Trophoblast cell (in vitro differentiated cells and primary cell): Measurements from ENCODE around the gene MRPL2.
A peak's percentile ranks its signal among the peaks of the same experiment; 100 is the strongest.

Experiments used
- DNase-seq, 2 donors: peaks; one replicate each; pipeline ENCODE4 v3.0.0-alpha.2; 2016
- H2AFZ ChIP-seq: 2 replicates; pipeline ENCODE4 v1.6.1; 2013; ENCODE audit warnings: low read length, moderate library complexity, mild to moderate bottlenecking; ENCODE audit not compliant: insufficient read depth, poor library complexity
- H2AK5ac ChIP-seq: 2 replicates; pipeline ENCODE4 v1.6.1; 2013; ENCODE audit warnings: mild to moderate bottlenecking, low read length
- H2BK120ac ChIP-seq: 2 replicates; pipeline ENCODE4 v1.6.1; 2013; ENCODE audit warnings: low read length, mild to moderate bottlenecking, moderate library complexity; ENCODE audit not compliant: insufficient read depth, poor library complexity
- H2BK12ac ChIP-seq: 2 replicates; pipeline ENCODE4 v1.6.1; 2013; ENCODE audit warnings: mild to moderate bottlenecking, low read length, moderate library complexity
- H2BK5ac ChIP-seq: 2 replicates; pipeline ENCODE4 v1.6.1; 2013; ENCODE audit warnings: low read length, low read depth, moderate library complexity, mild to moderate bottlenecking; ENCODE audit not compliant: poor library complexity
- H3K14ac ChIP-seq: 2 replicates; pipeline ENCODE4 v1.6.1; 2013; ENCODE audit warnings: mild to moderate bottlenecking, low read length
- H3K18ac ChIP-seq: 2 replicates; pipeline ENCODE4 v1.6.1; 2013; ENCODE audit warnings: mild to moderate bottlenecking, low read length
- H3K23ac ChIP-seq: 2 replicates; pipeline ENCODE4 v1.6.1; 2013; ENCODE audit warnings: low read length
- H3K27ac ChIP-seq: 2 replicates; pipeline ENCODE4 v1.5.1; 2013; ENCODE audit warnings: low read depth, mild to moderate bottlenecking, inconsistent platforms, low read length, moderate library complexity
- H3K27me3 ChIP-seq: 2 replicates; pipeline ENCODE4 v1.6.1; 2013; ENCODE audit warnings: inconsistent platforms, mild to moderate bottlenecking, low read length, moderate library complexity; ENCODE audit not compliant: insufficient read depth
- H3K36me3 ChIP-seq, 2 experiments: 1 replicate in 1 of 2; 2 replicates in 1 of 2; pipeline ENCODE4 v1.6.1; 2013; ENCODE audit warnings: low read length in 2 of 2, mild to moderate bottlenecking in 2 of 2, moderate library complexity in 1 of 2; ENCODE audit not compliant: insufficient read depth in 2 of 2, control insufficient read depth in 1 of 2
- H3K4ac ChIP-seq: 2 replicates; pipeline ENCODE4 v1.6.1; 2013; ENCODE audit warnings: low read depth, mild to moderate bottlenecking, low read length, moderate library complexity
- H3K4me1 ChIP-seq, 2 experiments: 1 replicate in 1 of 2; 2 replicates in 1 of 2; pipeline ENCODE4 v1.6.1; 2013; ENCODE audit warnings: low read length in 2 of 2, mild to moderate bottlenecking in 2 of 2, moderate library complexity in 1 of 2; ENCODE audit not compliant: insufficient read depth in 2 of 2, control insufficient read depth in 1 of 2
- H3K4me2 ChIP-seq: 2 replicates; pipeline ENCODE4 v1.6.1; 2013; ENCODE audit warnings: inconsistent platforms, mild to moderate bottlenecking, low read length, moderate library complexity
- H3K4me3 ChIP-seq: 2 replicates; pipeline ENCODE4 v1.5.1; 2013; ENCODE audit warnings: mild to moderate bottlenecking, low read depth, low read length, inconsistent platforms
- H3K79me1 ChIP-seq: one replicate; pipeline ENCODE4 v1.6.1; 2013; ENCODE audit warnings: low read length
- H3K79me2 ChIP-seq: 2 replicates; pipeline ENCODE4 v1.6.1; 2013; ENCODE audit warnings: low read length, mild to moderate bottlenecking; ENCODE audit not compliant: control insufficient read depth, insufficient read depth, poor library complexity
- H3K9ac ChIP-seq: 2 replicates; pipeline ENCODE4 v1.6.1; 2013; ENCODE audit warnings: mild to moderate bottlenecking, low read length
- H3K9me3 ChIP-seq: 2 replicates; pipeline ENCODE4 v1.6.1; 2013; ENCODE audit warnings: low read depth, mild to moderate bottlenecking, control low read depth, inconsistent platforms, low read length; ENCODE audit not compliant: insufficient read depth
- H4K12ac ChIP-seq: 2 replicates; pipeline ENCODE4 v1.6.1; 2013; ENCODE audit warnings: low read depth, mild to moderate bottlenecking, low read length, moderate library complexity
- H4K8ac ChIP-seq: 2 replicates; pipeline ENCODE4 v1.6.1; 2013; ENCODE audit warnings: low read depth, mild to moderate bottlenecking, low read length, moderate library complexity
- H4K91ac ChIP-seq: one replicate; pipeline ENCODE4 v1.6.1; 2013; ENCODE audit warnings: low read depth, mild to moderate bottlenecking, low read length, moderate library complexity
- WGBS: extraction: QIAGEN DNeasy Blood & Tissue Kit; methylation state at CpG from one replicate; pipeline ENCODE4 v1.1.7; 2013; ENCODE audit warnings: missing lambda C conversion rate; ENCODE audit not compliant: insufficient read length, insufficient coverage; ENCODE audit errors: extremely low coverage; 5-methylcytosine and 5-hydroxymethylcytosine counted together

Gene MRPL2

DNA sequence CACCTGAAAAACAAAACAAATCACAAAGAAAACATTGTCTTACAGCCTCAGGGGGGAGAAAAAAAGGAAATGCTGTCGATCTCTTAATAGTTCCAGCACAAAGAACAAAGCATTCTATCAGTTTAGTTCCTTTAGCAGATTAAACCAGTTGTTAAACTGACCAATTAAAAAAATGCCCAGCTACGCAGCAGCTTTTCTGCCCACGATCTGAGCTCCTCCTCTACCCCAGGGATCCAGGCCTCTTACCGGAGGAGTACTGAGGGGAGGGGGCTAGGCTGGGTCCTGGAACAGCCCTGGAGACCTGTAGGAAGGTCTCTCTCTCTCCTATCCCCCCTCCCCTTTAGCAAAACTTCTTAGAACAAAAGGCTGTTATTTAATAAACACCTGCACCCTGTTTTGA, 30.2 kb upstream of the MRPL2 start:
- H2AFZ ChIP-seq = no peak overlapping the region
- peaks cover 0 to 3% of the 10 kb centered on the region in 2 experiments for H3K36me3 ChIP-seq
- H3K9ac ChIP-seq = no peak overlapping the region
- H3K18ac ChIP-seq = no peak overlapping the region
- no peak overlapping the region for H3K23ac ChIP-seq
- no peak for DNase-seq
- peak overlapping the region; percentile 42 for H3K4ac ChIP-seq
- no peak overlapping the region for H3K14ac ChIP-seq
- H4K91ac ChIP-seq = peak overlapping the region; percentile 7
- H3K9me3 ChIP-seq = no peaks in the 10 kb centered on the region
- no CpG with 5 or more reads among the region's 4 CpGs for WGBS
- peaks cover 37 to 47% of the 10 kb centered on the region in 2 experiments for H3K4me1 ChIP-seq
- H3K27me3 ChIP-seq = no peaks in the 10 kb centered on the region
- no peak overlapping the region for H2AK5ac ChIP-seq
- H2BK12ac ChIP-seq = no peak overlapping the region
- peak overlapping the region; percentile 70 for H3K27ac ChIP-seq
- H3K4me3 ChIP-seq = no peak overlapping the region
- peaks cover 29% of the 10 kb centered on the region for H3K79me2 ChIP-seq
- H2BK120ac ChIP-seq = no peak overlapping the region
- no peak overlapping the region for H4K8ac ChIP-seq
- H4K12ac ChIP-seq = no peak overlapping the region
- peak overlapping the region; percentile 37 for H3K4me2 ChIP-seq
- H2BK5ac ChIP-seq = peak overlapping the region; percentile 4
- H3K79me1 ChIP-seq = peaks cover 9% of the 10 kb centered on the region

DNA sequence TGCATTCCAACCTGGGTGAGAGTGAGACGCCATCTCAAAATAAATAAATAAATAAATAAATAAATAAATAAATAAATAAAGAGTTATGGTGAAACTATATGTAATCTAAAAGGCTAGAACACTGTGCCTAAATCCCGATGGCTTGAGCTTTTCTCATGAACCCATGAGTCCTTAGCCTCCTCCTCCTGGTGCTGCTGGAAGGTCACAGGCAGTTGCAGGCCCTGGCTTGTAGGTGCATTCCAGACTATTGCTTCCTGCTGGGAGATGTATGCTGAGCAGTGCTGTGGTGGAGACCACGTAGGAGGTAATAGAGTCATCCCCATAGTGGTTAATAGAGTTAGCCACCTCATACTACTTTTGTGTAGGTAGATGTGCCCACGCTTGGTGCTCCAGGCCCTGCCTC, 29.4 kb upstream of the MRPL2 start:
- peaks cover 9% of the 10 kb centered on the region for H3K79me1 ChIP-seq
- H3K9ac ChIP-seq = no peak overlapping the region
- no CpG with 5 or more reads among the region's 4 CpGs for WGBS
- H3K14ac ChIP-seq = no peak overlapping the region
- no peak overlapping the region for H4K8ac ChIP-seq
- H3K79me2 ChIP-seq = peaks cover 32% of the 10 kb centered on the region
- peak overlapping the region; percentile 16 for H3K4ac ChIP-seq
- no peak overlapping the region for H2BK12ac ChIP-seq
- DNase-seq = no peak
- no peak overlapping the region for H3K4me2 ChIP-seq
- H4K12ac ChIP-seq = no peak overlapping the region
- no peak overlapping the region for H2AK5ac ChIP-seq
- no peak overlapping the region for H4K91ac ChIP-seq
- no peak overlapping the region for H2AFZ ChIP-seq
- no peak overlapping the region for H3K4me3 ChIP-seq
- peaks cover 35 to 42% of the 10 kb centered on the region in 2 experiments for H3K4me1 ChIP-seq
- no peak overlapping the region for H3K23ac ChIP-seq
- no peaks in the 10 kb centered on the region for H3K27me3 ChIP-seq
- no peak overlapping the region for H2BK120ac ChIP-seq
- peak overlapping the region; percentile 70 for H3K27ac ChIP-seq
- peaks cover 0 to 3% of the 10 kb centered on the region in 2 experiments for H3K36me3 ChIP-seq
- H3K18ac ChIP-seq = no peak overlapping the region
- no peaks in the 10 kb centered on the region for H3K9me3 ChIP-seq
- H2BK5ac ChIP-seq = no peak overlapping the region

DNA sequence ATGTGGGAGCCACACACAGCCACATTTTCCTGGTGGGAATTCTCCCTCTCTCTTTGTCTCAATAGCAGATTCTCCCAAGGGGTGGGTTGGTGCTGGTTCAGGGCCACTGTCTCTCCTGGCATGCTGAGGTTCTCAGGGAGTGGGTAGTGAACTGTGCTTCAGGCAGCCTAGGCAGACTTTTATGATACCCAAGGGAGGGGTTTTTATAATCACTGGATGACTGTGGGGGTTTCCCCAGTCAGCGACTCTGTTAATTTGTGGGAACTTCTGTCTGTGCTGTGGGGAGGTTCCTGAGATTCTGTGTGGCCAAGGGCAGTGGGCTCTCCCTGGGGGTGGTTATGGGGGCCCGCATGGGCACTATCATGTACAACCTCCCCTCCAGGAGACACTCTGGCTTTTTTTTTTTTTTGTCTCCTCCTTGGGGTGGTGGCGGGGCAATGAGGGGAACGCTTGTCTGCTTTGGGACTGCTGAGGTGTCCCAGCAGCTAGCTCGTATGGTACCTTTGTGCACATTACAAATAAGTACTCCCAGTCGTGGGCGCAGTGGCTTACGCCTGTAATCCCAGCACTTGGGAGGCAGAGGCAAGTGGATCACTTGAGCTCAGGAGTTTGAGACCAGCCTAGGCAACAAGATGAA, 26.9 kb upstream of the MRPL2 start:
- Histone ChIP-seq H3K9me3 (no peaks in the 10 kb centered on the region), H3K79me1 (peaks cover 9% of the 10 kb centered on the region), H3K4me3 (no peak overlapping the region), H2AK5ac (no peak overlapping the region), H2BK120ac (no peak overlapping the region), H4K12ac (no peak overlapping the region), H3K27ac (no peak overlapping the region), H3K79me2 (peaks cover 49% of the 10 kb centered on the region), H4K8ac (no peak overlapping the region), H3K18ac (no peak overlapping the region), H3K4me1 (peaks cover 34 to 45% of the 10 kb centered on the region in 2 experiments), H3K4me2 (no peak overlapping the region), H2BK5ac (no peak overlapping the region), H4K91ac (no peak overlapping the region), H2BK12ac (no peak overlapping the region), H3K9ac (no peak overlapping the region), H2AFZ (no peak overlapping the region), H3K14ac (no peak overlapping the region), H3K4ac (peak overlapping the region; percentile 68), H3K36me3 (peaks cover 0 to 8% of the 10 kb centered on the region in 2 experiments), H3K27me3 (no peaks in the 10 kb centered on the region), H3K23ac (no peak overlapping the region)
- no CpG with 5 or more reads among the region's 8 CpGs for WGBS
- DNase-seq = no peak

DNA sequence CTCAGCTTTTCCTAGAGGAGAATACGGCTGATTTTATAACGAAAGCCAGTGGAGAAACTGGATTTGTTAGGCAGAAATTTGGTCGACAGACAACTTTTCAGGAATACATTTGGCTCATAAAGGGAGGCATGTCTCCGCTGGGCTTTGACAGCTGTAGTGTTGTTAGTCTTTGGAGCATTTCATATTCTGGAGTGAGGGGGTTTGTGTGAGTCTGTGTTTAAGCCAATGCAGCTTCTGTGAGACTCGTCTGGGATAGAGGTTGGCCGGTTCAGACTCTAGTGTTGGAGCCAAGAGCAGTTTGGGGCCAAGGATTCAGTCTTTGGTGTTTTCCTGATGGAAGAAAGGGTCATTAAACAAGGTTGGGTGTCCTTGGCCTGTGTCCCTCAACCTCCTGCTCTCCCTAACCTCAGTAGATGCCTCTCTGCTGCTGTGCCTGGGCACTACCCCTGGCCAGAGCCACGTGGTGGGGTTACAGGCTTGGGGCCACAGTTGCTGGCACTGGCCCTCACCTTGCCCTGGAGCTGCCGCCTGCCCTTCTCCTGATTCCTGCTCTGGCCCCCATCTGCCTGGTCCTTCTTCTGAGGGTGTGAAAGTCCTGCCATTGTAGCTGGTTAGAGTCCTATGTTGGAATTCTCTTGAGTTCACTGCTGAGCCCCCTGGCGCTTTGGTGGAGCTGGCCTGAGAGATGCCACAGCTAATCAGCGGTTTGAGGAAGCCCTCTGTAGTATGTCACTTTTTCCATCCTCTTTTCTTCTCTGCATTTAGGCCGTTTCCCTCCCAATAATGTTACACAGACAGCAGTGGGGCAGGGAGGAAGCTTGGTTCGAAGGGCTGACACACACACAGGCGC, 23.8 kb upstream of the MRPL2 start:
- Histone ChIP-seq H3K4me2 (no peak overlapping the region), H3K23ac (no peak overlapping the region), H3K79me2 (peaks cover 58% of the 10 kb centered on the region), H3K9ac (no peak overlapping the region), H2AK5ac (no peak overlapping the region), H4K8ac (no peak overlapping the region), H2BK5ac (no peak overlapping the region), H3K27me3 (no peaks in the 10 kb centered on the region), H3K79me1 (peaks cover 2% of the 10 kb centered on the region), H3K4ac (peak overlapping the region; percentile 56), H3K9me3 (no peaks in the 10 kb centered on the region), H2BK12ac (no peak overlapping the region), H4K12ac (no peak overlapping the region), H2BK120ac (no peak overlapping the region), H3K36me3 (peaks cover 3 to 10% of the 10 kb centered on the region in 2 experiments), H3K4me3 (no peak overlapping the region), H3K18ac (no peak overlapping the region), H3K14ac (no peak overlapping the region), H2AFZ (no peak overlapping the region), H3K27ac (no peak overlapping the region), H3K4me1 (peaks cover 11 to 30% of the 10 kb centered on the region in 2 experiments), H4K91ac (no peak overlapping the region)
- no CpG with 5 or more reads among the region's 13 CpGs for WGBS
- no peak for DNase-seq
